Measurements from ENCODE around the gene MAMDC2.

MAMDC2 gene

GRCh38 chr9:70123695-70124094 lies 80.0 kb downstream of the MAMDC2 start:
- no peaks in the 10 kb centered on the region for H3K27me3 ChIP-seq (ENCODE audit: control insufficient read depth in 3 of 3, insufficient read depth in 3 of 3, low read depth in 1 of 3, low read length in 3 of 3)
- no peak overlapping the region for H3K4me3 ChIP-seq (ENCODE audit: low read length in 2 of 2)
- no peak overlapping the region for H3K27ac ChIP-seq (replicated peaks; ENCODE audit: low read length)
- no CpG with 5 or more reads among the region's 4 CpGs for WGBS, 2 donors (ENCODE audit: extremely low coverage in 2 of 2, insufficient read length in 2 of 2, insufficient replicate concordance in 1 of 2)
- no peak overlapping the region for H3K4me2 ChIP-seq (ENCODE audit: insufficient read depth, low read length, poor library complexity, severe bottlenecking)
- no peaks in the 10 kb centered on the region for H3K9me3 ChIP-seq (replicated peaks in 1 of 2; ENCODE audit: control insufficient read depth in 2 of 2, insufficient read depth in 1 of 2, low read depth in 1 of 2, low read length in 2 of 2)
- no peaks in the 10 kb centered on the region for H3K79me1 ChIP-seq (ENCODE audit: low read depth, low read length)
- H3K9ac ChIP-seq (ENCODE audit: low read depth, low read length, poor library complexity), result no peak overlapping the region
- no peak overlapping the region for H3K18ac ChIP-seq (ENCODE audit: low read length)
- no peak overlapping the region for H3K23ac ChIP-seq (ENCODE audit: low read depth, low read length, poor library complexity)
- no peak overlapping the region for H4K91ac ChIP-seq (ENCODE audit: low read depth, low read length, poor library complexity)
- H3K14ac ChIP-seq (ENCODE audit: low read length), result no peak overlapping the region
- H2BK120ac ChIP-seq (ENCODE audit: low read depth, low read length), result no peak overlapping the region
- H3K36me3 ChIP-seq (replicated peaks in 1 of 2; ENCODE audit: control insufficient read depth in 2 of 2, insufficient read depth in 2 of 2, low read length in 2 of 2), result peaks cover 0 to 13% of the 10 kb centered on the region in 2 donors
- H4K8ac ChIP-seq (ENCODE audit: low read depth, low read length), result no peak overlapping the region
- H3K4ac ChIP-seq (ENCODE audit: low read length), result no peak overlapping the region
- no peak overlapping the region for H2AK5ac ChIP-seq (ENCODE audit: low read depth, low read length)
- no peak overlapping the region for H2BK15ac ChIP-seq (ENCODE audit: low read length)
- no peak for DNase-seq (ENCODE audit: low spot score)
- no peak overlapping the region for H2BK12ac ChIP-seq (ENCODE audit: low read length)
- no peaks in the 10 kb centered on the region for H3K4me1 ChIP-seq (ENCODE audit: control insufficient read depth in 2 of 2, insufficient read depth in 1 of 2, low read depth in 1 of 2, low read length in 2 of 2)
- H2BK5ac ChIP-seq (ENCODE audit: low read length), result no peak overlapping the region
- H2AFZ ChIP-seq (ENCODE audit: low read length), result no peak overlapping the region

GRCh38 chr9:70125621-70126263 lies 82.1 kb downstream of the MAMDC2 start:
- Histone ChIP-seq H3K23ac (ENCODE audit: low read depth, low read length, poor library complexity) (no peak overlapping the region), H3K27me3 (ENCODE audit: control insufficient read depth in 3 of 3, insufficient read depth in 3 of 3, low read depth in 1 of 3, low read length in 3 of 3) (no peaks in the 10 kb centered on the region), H3K27ac (replicated peaks; ENCODE audit: low read length) (no peak overlapping the region), H3K14ac (ENCODE audit: low read length) (no peak overlapping the region), H4K8ac (ENCODE audit: low read depth, low read length) (no peak overlapping the region), H3K9me3 (replicated peaks in 1 of 2; ENCODE audit: control insufficient read depth in 2 of 2, insufficient read depth in 1 of 2, low read depth in 1 of 2, low read length in 2 of 2) (no peaks in the 10 kb centered on the region), H2BK15ac (ENCODE audit: low read length) (no peak overlapping the region), H2BK12ac (ENCODE audit: low read length) (no peak overlapping the region), H3K4ac (ENCODE audit: low read length) (no peak overlapping the region), H2AK5ac (ENCODE audit: low read depth, low read length) (no peak overlapping the region), H3K4me3 (ENCODE audit: low read length in 2 of 2) (no peak overlapping the region), H3K4me2 (ENCODE audit: insufficient read depth, low read length, poor library complexity, severe bottlenecking) (no peak overlapping the region), H3K79me1 (ENCODE audit: low read depth, low read length) (no peaks in the 10 kb centered on the region), H2BK5ac (ENCODE audit: low read length) (no peak overlapping the region), H2BK120ac (ENCODE audit: low read depth, low read length) (no peak overlapping the region), H3K18ac (ENCODE audit: low read length) (no peak overlapping the region), H3K4me1 (ENCODE audit: control insufficient read depth in 2 of 2, insufficient read depth in 1 of 2, low read depth in 1 of 2, low read length in 2 of 2) (no peaks in the 10 kb centered on the region), H4K91ac (ENCODE audit: low read depth, low read length, poor library complexity) (no peak overlapping the region), H3K36me3 (replicated peaks in 1 of 2; ENCODE audit: control insufficient read depth in 2 of 2, insufficient read depth in 2 of 2, low read length in 2 of 2) (peaks cover 0 to 17% of the 10 kb centered on the region in 2 donors), H2AFZ (ENCODE audit: low read length) (no peak overlapping the region), H3K9ac (ENCODE audit: low read depth, low read length, poor library complexity) (no peak overlapping the region)
- WGBS, 2 donors (ENCODE audit: extremely low coverage in 2 of 2, insufficient read length in 2 of 2, insufficient replicate concordance in 1 of 2), result no CpG with 5 or more reads among the region's 4 CpGs
- no peak for DNase-seq (ENCODE audit: low spot score)

- no peaks in the 10 kb centered on the region for H3K4me1 ChIP-seq (ENCODE audit: control insufficient read depth in 2 of 2, insufficient read depth in 1 of 2, low read depth in 1 of 2, low read length in 2 of 2)
- no peak overlapping the region for H2BK120ac ChIP-seq (ENCODE audit: low read depth, low read length)
Observed at GRCh38 chr9:70127036-70127435, 83.4 kb downstream of the MAMDC2 start.

GRCh38 chr9:70127540-70128416 lies 84.1 kb downstream of the MAMDC2 start:
- Histone ChIP-seq H3K4me3 (ENCODE audit: low read length in 2 of 2) (no peak overlapping the region), H3K9ac (ENCODE audit: low read depth, low read length, poor library complexity) (no peak overlapping the region), H4K91ac (ENCODE audit: low read depth, low read length, poor library complexity) (no peak overlapping the region), H3K4ac (ENCODE audit: low read length) (no peak overlapping the region), H3K79me1 (ENCODE audit: low read depth, low read length) (no peaks in the 10 kb centered on the region), H2BK12ac (ENCODE audit: low read length) (no peak overlapping the region), H2BK5ac (ENCODE audit: low read length) (no peak overlapping the region), H3K4me1 (ENCODE audit: control insufficient read depth in 2 of 2, insufficient read depth in 1 of 2, low read depth in 1 of 2, low read length in 2 of 2) (no peaks in the 10 kb centered on the region), H3K27me3 (ENCODE audit: control insufficient read depth in 3 of 3, insufficient read depth in 3 of 3, low read depth in 1 of 3, low read length in 3 of 3) (no peaks in the 10 kb centered on the region), H3K14ac (ENCODE audit: low read length) (no peak overlapping the region), H2AK5ac (ENCODE audit: low read depth, low read length) (no peak overlapping the region), H2BK120ac (ENCODE audit: low read depth, low read length) (no peak overlapping the region), H3K36me3 (replicated peaks in 1 of 2; ENCODE audit: control insufficient read depth in 2 of 2, insufficient read depth in 2 of 2, low read length in 2 of 2) (peaks cover 0 to 20% of the 10 kb centered on the region in 2 donors), H3K18ac (ENCODE audit: low read length) (no peak overlapping the region), H3K27ac (replicated peaks; ENCODE audit: low read length) (no peak overlapping the region), H4K8ac (ENCODE audit: low read depth, low read length) (no peak overlapping the region), H3K4me2 (ENCODE audit: insufficient read depth, low read length, poor library complexity, severe bottlenecking) (no peak overlapping the region), H3K23ac (ENCODE audit: low read depth, low read length, poor library complexity) (no peak overlapping the region), H2AFZ (ENCODE audit: low read length) (no peak overlapping the region), H3K9me3 (replicated peaks in 1 of 2; ENCODE audit: control insufficient read depth in 2 of 2, insufficient read depth in 1 of 2, low read depth in 1 of 2, low read length in 2 of 2) (no peaks in the 10 kb centered on the region), H2BK15ac (ENCODE audit: low read length) (no peak overlapping the region)
- no peak for DNase-seq (ENCODE audit: low spot score)
- WGBS, 2 donors (ENCODE audit: extremely low coverage in 2 of 2, insufficient read length in 2 of 2, insufficient replicate concordance in 1 of 2), result no CpG with 5 or more reads among the region's 7 CpGs

More at GRCh38 chr9:70127036-70127435, 83.4 kb downstream of the MAMDC2 start:
- peaks cover 0 to 18% of the 10 kb centered on the region in 2 donors for H3K36me3 ChIP-seq (replicated peaks in 1 of 2; ENCODE audit: control insufficient read depth in 2 of 2, insufficient read depth in 2 of 2, low read length in 2 of 2)
- H2BK15ac ChIP-seq (ENCODE audit: low read length), result no peak overlapping the region
- no peak overlapping the region for H3K4me3 ChIP-seq (ENCODE audit: low read length in 2 of 2)
- H4K91ac ChIP-seq (ENCODE audit: low read depth, low read length, poor library complexity), result no peak overlapping the region
- H2AFZ ChIP-seq (ENCODE audit: low read length), result no peak overlapping the region
- no peak overlapping the region for H2BK12ac ChIP-seq (ENCODE audit: low read length)
- H3K9me3 ChIP-seq (replicated peaks in 1 of 2; ENCODE audit: control insufficient read depth in 2 of 2, insufficient read depth in 1 of 2, low read depth in 1 of 2, low read length in 2 of 2), result no peaks in the 10 kb centered on the region
- H3K23ac ChIP-seq (ENCODE audit: low read depth, low read length, poor library complexity), result no peak overlapping the region
- no peak overlapping the region for H3K18ac ChIP-seq (ENCODE audit: low read length)
- H3K14ac ChIP-seq (ENCODE audit: low read length), result no peak overlapping the region
- no peak overlapping the region for H3K4me2 ChIP-seq (ENCODE audit: insufficient read depth, low read length, poor library complexity, severe bottlenecking)
- H3K79me1 ChIP-seq (ENCODE audit: low read depth, low read length), result no peaks in the 10 kb centered on the region
- H4K8ac ChIP-seq (ENCODE audit: low read depth, low read length), result no peak overlapping the region
- H3K27me3 ChIP-seq (ENCODE audit: control insufficient read depth in 3 of 3, insufficient read depth in 3 of 3, low read depth in 1 of 3, low read length in 3 of 3), result no peaks in the 10 kb centered on the region
- no peak overlapping the region for H3K27ac ChIP-seq (replicated peaks; ENCODE audit: low read length)
- H2AK5ac ChIP-seq (ENCODE audit: low read depth, low read length), result no peak overlapping the region
- no peak overlapping the region for H2BK5ac ChIP-seq (ENCODE audit: low read length)
- no CpG with 5 or more reads among the region's 6 CpGs for WGBS, 2 donors (ENCODE audit: extremely low coverage in 2 of 2, insufficient read length in 2 of 2, insufficient replicate concordance in 1 of 2)
- no peak for DNase-seq (ENCODE audit: low spot score)
- H3K9ac ChIP-seq (ENCODE audit: low read depth, low read length, poor library complexity), result no peak overlapping the region
- no peak overlapping the region for H3K4ac ChIP-seq (ENCODE audit: low read length)
